Small intestine (tissue), 7 donors: ENCODE data around the gene AAMP. TPM values are rescaled to one million over a fixed set of nuclear protein-coding genes. Genes with fewer than 3 reads are reported as not detected.

Experiments used
- DNase-seq, 2 donors: peaks; one replicate each; pipeline versions ENCODE4 v3.0.0 to v3.0.0-alpha.2; 2013
- FAIRE-seq: peaks from 2 replicates; lab custom pipeline; 2012; peaks lifted over from hg19 to GRCh38; lab: Jason Lieb, UNC
- H3K27ac ChIP-seq, 3 donors: one replicate each; pipeline ENCODE4 v1.5.1; 2013; ENCODE audit warnings: low read length in 2 of 3, mild to moderate bottlenecking in 2 of 3, control low read depth in 1 of 3, inconsistent platforms in 1 of 3, low read depth in 1 of 3, moderate library complexity in 1 of 3
- H3K27me3 ChIP-seq, 3 donors: one replicate each; pipeline ENCODE4 v1.6.1; 2013; ENCODE audit warnings: low read length in 3 of 3, inconsistent platforms in 1 of 3; ENCODE audit not compliant: control insufficient read depth in 3 of 3, insufficient read depth in 3 of 3
- H3K36me3 ChIP-seq, 3 donors: one replicate each; pipeline ENCODE4 v1.6.1; 2013; ENCODE audit warnings: low read length in 3 of 3, inconsistent platforms in 1 of 3, low read depth in 1 of 3, mild to moderate bottlenecking in 1 of 3, moderate library complexity in 1 of 3; ENCODE audit not compliant: control insufficient read depth in 3 of 3, insufficient read depth in 2 of 3
- H3K4me1 ChIP-seq, 3 donors: one replicate each; pipeline ENCODE4 v1.6.1; 2013; ENCODE audit warnings: low read length in 2 of 3, inconsistent platforms in 1 of 3, low read depth in 1 of 3, mild to moderate bottlenecking in 1 of 3, moderate library complexity in 1 of 3; ENCODE audit not compliant: control insufficient read depth in 3 of 3, insufficient read depth in 2 of 3
- H3K4me3 ChIP-seq, 3 donors: one replicate each; pipeline ENCODE4 v1.5.1; 2013; ENCODE audit warnings: low read length in 3 of 3, control low read depth in 1 of 3, inconsistent platforms in 1 of 3, low read depth in 1 of 3, mild to moderate bottlenecking in 1 of 3, moderate library complexity in 1 of 3
- H3K9me3 ChIP-seq, 2 donors: one replicate each; pipeline ENCODE4 v1.6.1; 2013; ENCODE audit warnings: low read depth in 1 of 2, low read length in 1 of 2; ENCODE audit not compliant: control insufficient read depth in 2 of 2, insufficient read depth in 1 of 2
- WGBS, 3 donors: extraction: QIAGEN DNeasy Blood & Tissue Kit; methylation state at CpG; one replicate each; pipeline ENCODE4 v1.1.7; 2013; 5-methylcytosine and 5-hydroxymethylcytosine counted together
- polyA plus RNA-seq, 4 donors: library from polyadenylated mRNA; stranded (reverse) in 3 of 4; unstranded in 1 of 4; fragments of 200-250 nt in 3 of 4; fragments of 120-200 nt in 1 of 4; gene quantifications; one replicate each; pipeline versions ENCODE4 v1.2.1 to v1.2.3, GENCODE V29; 2013
- donor health status: healthy with polysubstance abuse.
- donor health status: control.
- donor health status: control.
- donor health status: Bipolar disorder and iron deficiency.
- donor health status: healthy.

AAMP gene
- polyA plus RNA-seq, 4 donors = 101 to 134 (median 118) TPM

GRCh38 chr2:218226903-218227302, 43.0 kb downstream of the AAMP start:
- H3K27me3 ChIP-seq = no peaks in the 10 kb centered on the region
- H3K4me3 ChIP-seq = no peak overlapping the region
- peaks cover 5 to 36% (median 20%) of the 10 kb centered on the region in 3 donors for H3K36me3 ChIP-seq
- WGBS, 3 donors = 81 to 87% (median 83%) methylated on average over 3 of the region's 3 CpGs
- no peak overlapping the region for H3K27ac ChIP-seq
- peaks cover 13 to 41% (median 26%) of the 10 kb centered on the region in 3 donors for H3K4me1 ChIP-seq
- DNase-seq (no peak), FAIRE-seq (no peak)
- no peaks in the 10 kb centered on the region for H3K9me3 ChIP-seq

GRCh38 chr2:218224186-218224585, 45.8 kb downstream of the AAMP start:
- 61 to 70% (median 64%) methylated on average over 1 of the region's 1 CpG for WGBS, 3 donors
- Histone ChIP-seq H3K4me3 (no peak overlapping the region), H3K27me3 (no peaks in the 10 kb centered on the region), H3K36me3 (peaks cover 5 to 22% (median 16%) of the 10 kb centered on the region in 3 donors), H3K4me1 (peaks cover 3 to 34% (median 25%) of the 10 kb centered on the region in 3 donors), H3K9me3 (no peaks in the 10 kb centered on the region), H3K27ac (no peak overlapping the region)
- no peak for DNase-seq
- no peak for FAIRE-seq

- 28 to 50% (median 30%) methylated on average over 5 of the region's 5 CpGs for WGBS, 3 donors
- no peaks in the 10 kb centered on the region for H3K27me3 ChIP-seq
- no peak overlapping the region for H3K4me3 ChIP-seq
- DNase-seq (peak in 1 of 2 donors; percentile 18), FAIRE-seq (no peak)
- H3K4me1 ChIP-seq = peaks cover 3 to 36% (median 24%) of the 10 kb centered on the region in 3 donors
- H3K27ac ChIP-seq = peak overlapping the region in 1 of 3 donors; percentile 40
- H3K9me3 ChIP-seq = no peaks in the 10 kb centered on the region
- peaks cover 5 to 18% (median 12%) of the 10 kb centered on the region in 3 donors for H3K36me3 ChIP-seq
These were observed 46.9 kb downstream of the AAMP start for GRCh38 chr2:218223046-218223445.

GRCh38 chr2:218221000-218221399, 48.9 kb downstream of the AAMP start:
- Histone ChIP-seq H3K36me3 (peaks cover 5 to 7% (median 5%) of the 10 kb centered on the region in 3 donors), H3K4me1 (peaks cover 6 to 41% (median 24%) of the 10 kb centered on the region in 3 donors), H3K4me3 (peak overlapping the region in 1 of 3 donors; percentile 16), H3K27ac (peak overlapping the region in 1 of 3 donors; percentile 7), H3K27me3 (no peaks in the 10 kb centered on the region), H3K9me3 (no peaks in the 10 kb centered on the region)
- no peak for DNase-seq
- 52 to 67% (median 55%) methylated on average over 5 of the region's 5 CpGs for WGBS, 3 donors
- no peak for FAIRE-seq

- H3K4me3 ChIP-seq = no peak overlapping the region
- H3K4me1 ChIP-seq = peaks cover 6 to 42% (median 24%) of the 10 kb centered on the region in 3 donors
- peak overlapping the region in 2 of 3 donors; percentile 1 to 36 for H3K27ac ChIP-seq
- peaks cover 0 to 6% (median 2%) of the 10 kb centered on the region in 3 donors for H3K36me3 ChIP-seq
- H3K27me3 ChIP-seq = no peaks in the 10 kb centered on the region
- no peak for FAIRE-seq
- DNase-seq = no peak
- WGBS, 3 donors = 47 to 65% (median 55%) methylated on average over 2 of the region's 2 CpGs
- H3K9me3 ChIP-seq = no peaks in the 10 kb centered on the region
These were observed 50.0 kb downstream of the AAMP start for GRCh38 chr2:218219934-218220333.

GRCh38 chr2:218218268-218219185, 51.4 kb downstream of the AAMP start:
- FAIRE-seq = no peak
- Histone ChIP-seq H3K9me3 (no peaks in the 10 kb centered on the region), H3K4me3 (peak overlapping the region; percentile 68 to 99 (median 97)), H3K27ac (peak overlapping the region; percentile 86 to 95 (median 94)), H3K36me3 (peaks cover 0 to 2% (median 2%) of the 10 kb centered on the region in 3 donors), H3K27me3 (no peaks in the 10 kb centered on the region), H3K4me1 (peaks cover 6 to 42% (median 24%) of the 10 kb centered on the region in 3 donors)
- WGBS, 3 donors = 10 to 13% (median 11%) methylated on average over 4 of the region's 4 CpGs
- DNase-seq = peak; percentile 25 to 33

- peaks cover 3 to 34% (median 16%) of the 10 kb centered on the region in 3 donors for H3K4me1 ChIP-seq
- 0 to 1% (median 0%) methylated on average over 42 to 47 of the region's 47 CpGs for WGBS, 3 donors
- H3K36me3 ChIP-seq = peaks cover 0 to 2% (median 2%) of the 10 kb centered on the region in 3 donors
- peak overlapping the region; percentile 68 to 99 (median 97) for H3K4me3 ChIP-seq
- FAIRE-seq (no peak), DNase-seq (peak; percentile 73 to 83)
- H3K9me3 ChIP-seq = no peaks in the 10 kb centered on the region
- H3K27me3 ChIP-seq = no peaks in the 10 kb centered on the region
- peak overlapping the region; percentile 86 to 95 (median 94) for H3K27ac ChIP-seq
These were observed 52.3 kb downstream of the AAMP start for GRCh38 chr2:218217360-218218267.
